Smooth muscle cell (in vitro differentiated cells): ENCODE results near the gene ARHGEF40. TPM values are rescaled to one million over a fixed set of nuclear protein-coding genes. Genes with fewer than 3 reads are reported as not detected.

Experiments
- DNase-seq: peaks from one replicate; lab custom pipeline; 2025; ENCODE audit not compliant: unreplicated experiment; lab: John Stamatoyannopoulos, UW
- H2AFZ ChIP-seq: fragments of 200-600 bp; sonication (generic); 2 replicates; pipeline ENCODE4 v1.6.0; 2016; ENCODE audit warnings: antibody characterized with exemption, low read depth, mild to moderate bottlenecking
- H3F3A ChIP-seq: fragments of 200-600 bp; sonication (generic); 2 replicates; pipeline ENCODE4 v1.6.0; 2017; ENCODE audit warnings: antibody characterized with exemption, low read depth
- H3K27ac ChIP-seq: fragments of 200-600 bp; sonication (generic); 2 replicates; pipeline ENCODE4 v1.5.1; 2016; ENCODE audit warnings: low read depth, mild to moderate bottlenecking
- H3K27me3 ChIP-seq: fragments of 200-600 bp; sonication (generic); 2 replicates; pipeline ENCODE4 v1.6.1; 2016; ENCODE audit warnings: low read depth, mild to moderate bottlenecking
- H3K36me3 ChIP-seq: fragments of 200-600 bp; sonication (generic); 2 replicates; pipeline ENCODE4 v1.5.1; 2016; ENCODE audit warnings: low read depth
- H3K4me1 ChIP-seq: fragments of 200-600 bp; sonication (generic); 2 replicates; pipeline ENCODE4 v1.5.1; 2016; ENCODE audit warnings: low read depth
- H3K4me2 ChIP-seq: fragments of 200-600 bp; sonication (generic); 2 replicates; pipeline ENCODE4 v1.6.0; 2016; ENCODE audit warnings: mild to moderate bottlenecking
- H3K4me3 ChIP-seq: fragments of 200-600 bp; sonication (generic); 2 replicates; pipeline ENCODE4 v1.5.1; 2016; ENCODE audit warnings: mild to moderate bottlenecking
- H3K79me2 ChIP-seq: fragments of 200-600 bp; sonication (generic); 2 replicates; pipeline ENCODE4 v1.6.0; 2016; ENCODE audit warnings: low read depth, mild to moderate bottlenecking
- H3K9ac ChIP-seq: fragments of 200-600 bp; sonication (generic); 2 replicates; pipeline ENCODE4 v1.6.0; 2016; ENCODE audit warnings: low read depth
- H3K9me3 ChIP-seq: fragments of 200-600 bp; sonication (generic); replicated peaks from 2 replicates; pipeline ENCODE4 v1.5.1; 2016; ENCODE audit warnings: low read depth
- H4K20me1 ChIP-seq: fragments of 200-600 bp; sonication (generic); 2 replicates; pipeline ENCODE4 v1.6.0; 2016; ENCODE audit warnings: low read depth
- WGBS: methylation state at CpG from one replicate; pipeline ENCODE4 v1.1.7; 2016; ENCODE audit warnings: low lambda C conversion rate; 5-methylcytosine and 5-hydroxymethylcytosine counted together
- polyA plus RNA-seq: library from polyadenylated mRNA; unstranded; fragments of >200 nt; fragmentation: Nextera tagmentation; extraction: Ambion mirVana; gene quantifications from 2 replicates; pipeline ENCODE4 v1.2.1, GENCODE V29; 2016
- total RNA-seq: library from RNA; depleted of rRNA; stranded (reverse); fragments of >200 nt; gene quantifications from 2 replicates; pipeline ENCODE4 v1.2.3, GENCODE V29; 2014
- TF ChIP-seq, protein P1 (sequence below): fragments of 200-600 bp; sonication (generic); IDR thresholded peaks from 2 replicates; pipeline ENCODE4 v1.5.1; 2017; ENCODE audit warnings: borderline replicate concordance, mild to moderate bottlenecking, antibody characterized with exemption; ENCODE audit not compliant: insufficient read depth, poor library complexity, severe bottlenecking

The ARHGEF40 gene
- total and polyA plus RNA-seq, 2 experiments from 2014 or later = 67.8 to 74.4 TPM

GRCh38 chr14:21048638-21049037 lies 21.5 kb upstream of the ARHGEF40 start:
- TF ChIP-seq, protein P1, sequence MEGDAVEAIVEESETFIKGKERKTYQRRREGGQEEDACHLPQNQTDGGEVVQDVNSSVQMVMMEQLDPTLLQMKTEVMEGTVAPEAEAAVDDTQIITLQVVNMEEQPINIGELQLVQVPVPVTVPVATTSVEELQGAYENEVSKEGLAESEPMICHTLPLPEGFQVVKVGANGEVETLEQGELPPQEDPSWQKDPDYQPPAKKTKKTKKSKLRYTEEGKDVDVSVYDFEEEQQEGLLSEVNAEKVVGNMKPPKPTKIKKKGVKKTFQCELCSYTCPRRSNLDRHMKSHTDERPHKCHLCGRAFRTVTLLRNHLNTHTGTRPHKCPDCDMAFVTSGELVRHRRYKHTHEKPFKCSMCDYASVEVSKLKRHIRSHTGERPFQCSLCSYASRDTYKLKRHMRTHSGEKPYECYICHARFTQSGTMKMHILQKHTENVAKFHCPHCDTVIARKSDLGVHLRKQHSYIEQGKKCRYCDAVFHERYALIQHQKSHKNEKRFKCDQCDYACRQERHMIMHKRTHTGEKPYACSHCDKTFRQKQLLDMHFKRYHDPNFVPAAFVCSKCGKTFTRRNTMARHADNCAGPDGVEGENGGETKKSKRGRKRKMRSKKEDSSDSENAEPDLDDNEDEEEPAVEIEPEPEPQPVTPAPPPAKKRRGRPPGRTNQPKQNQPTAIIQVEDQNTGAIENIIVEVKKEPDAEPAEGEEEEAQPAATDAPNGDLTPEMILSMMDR = no peak
- no peaks in the 10 kb centered on the region for H3K9me3 ChIP-seq
- no peak overlapping the region for H2AFZ ChIP-seq
- no peaks in the 10 kb centered on the region for H3K79me2 ChIP-seq
- no peak overlapping the region for H3K27ac ChIP-seq
- WGBS = 90% methylated on average over 2 of the region's 2 CpGs
- peaks cover 7% of the 10 kb centered on the region for H3F3A ChIP-seq
- H3K4me1 ChIP-seq = no peaks in the 10 kb centered on the region
- no peaks in the 10 kb centered on the region for H3K36me3 ChIP-seq
- DNase-seq = no peak
- no peaks in the 10 kb centered on the region for H3K27me3 ChIP-seq
- H3K9ac ChIP-seq = no peak overlapping the region
- H3K4me3 ChIP-seq = no peak overlapping the region
- H3K4me2 ChIP-seq = no peak overlapping the region
- no peaks in the 10 kb centered on the region for H4K20me1 ChIP-seq

- peak overlapping the region; percentile 13 for H3K27ac ChIP-seq
- no peaks in the 10 kb centered on the region for H3K36me3 ChIP-seq
- H2AFZ ChIP-seq = peak overlapping the region; percentile 46
- H3F3A ChIP-seq = peaks cover 7% of the 10 kb centered on the region
- WGBS = 46% methylated on average over 3 of the region's 3 CpGs
- TF ChIP-seq, protein P1 = no peak
- no peaks in the 10 kb centered on the region for H3K27me3 ChIP-seq
- no peaks in the 10 kb centered on the region for H3K4me1 ChIP-seq
- H3K9ac ChIP-seq = no peak overlapping the region
- no peaks in the 10 kb centered on the region for H3K79me2 ChIP-seq
- peak overlapping the region; percentile 53 for H3K4me2 ChIP-seq
- no peak for DNase-seq
- no peak overlapping the region for H3K4me3 ChIP-seq
- H3K9me3 ChIP-seq = no peaks in the 10 kb centered on the region
- H4K20me1 ChIP-seq = no peaks in the 10 kb centered on the region
Measured at GRCh38 chr14:21049271-21049673, 20.8 kb upstream of the ARHGEF40 start.

DNA sequence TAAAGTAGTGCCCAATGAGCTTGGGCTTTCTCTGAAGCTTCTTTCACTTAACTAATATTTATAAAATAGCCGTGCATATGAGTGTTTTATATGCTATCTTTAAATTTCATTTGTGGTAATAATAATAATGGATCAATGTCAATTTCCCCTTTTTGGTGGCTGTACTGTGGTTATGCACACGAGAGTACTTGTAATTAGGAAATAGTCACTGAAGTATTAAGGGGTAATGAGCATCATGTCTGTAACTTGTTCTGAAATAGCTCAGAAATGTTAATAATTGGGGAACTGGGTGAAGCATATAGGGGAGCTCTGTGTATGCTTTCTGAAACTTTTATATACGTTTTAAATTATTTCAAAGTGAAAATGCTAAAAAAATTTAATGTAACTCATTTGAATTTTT lies 19.5 kb upstream of the ARHGEF40 start:
- Histone ChIP-seq H2AFZ (no peak overlapping the region), H3K4me1 (no peaks in the 10 kb centered on the region), H3F3A (peaks cover 7% of the 10 kb centered on the region), H3K4me2 (no peak overlapping the region), H3K9me3 (no peaks in the 10 kb centered on the region), H3K4me3 (no peak overlapping the region), H3K36me3 (no peaks in the 10 kb centered on the region), H3K27me3 (no peaks in the 10 kb centered on the region), H3K79me2 (no peaks in the 10 kb centered on the region), H3K27ac (no peak overlapping the region), H3K9ac (no peak overlapping the region), H4K20me1 (no peaks in the 10 kb centered on the region)
- TF ChIP-seq, protein P1 = no peak
- DNase-seq = no peak
- WGBS = 87% methylated on average over 3 of the region's 3 CpGs
